Parietal lobe (tissue), 2 donors: ENCODE measurements around the gene STXBP2. TPM values are rescaled to one million over a fixed set of nuclear protein-coding genes. Genes with fewer than 3 reads are reported as not detected.

Experiments used
- small RNA-seq: library from RNA; depleted of rRNA; stranded (forward); fragments of <200 nt; gene quantifications from one replicate; pipeline ENCODE3, GENCODE V24; 2014; ENCODE audit warnings: low replicate concordance
- total RNA-seq: library from RNA; depleted of rRNA; stranded (reverse); fragments of >200 nt; gene quantifications from one replicate; pipeline ENCODE4 v1.2.3, GENCODE V29; 2014

STXBP2 gene
- total RNA-seq: 3.4 TPM

DNA sequence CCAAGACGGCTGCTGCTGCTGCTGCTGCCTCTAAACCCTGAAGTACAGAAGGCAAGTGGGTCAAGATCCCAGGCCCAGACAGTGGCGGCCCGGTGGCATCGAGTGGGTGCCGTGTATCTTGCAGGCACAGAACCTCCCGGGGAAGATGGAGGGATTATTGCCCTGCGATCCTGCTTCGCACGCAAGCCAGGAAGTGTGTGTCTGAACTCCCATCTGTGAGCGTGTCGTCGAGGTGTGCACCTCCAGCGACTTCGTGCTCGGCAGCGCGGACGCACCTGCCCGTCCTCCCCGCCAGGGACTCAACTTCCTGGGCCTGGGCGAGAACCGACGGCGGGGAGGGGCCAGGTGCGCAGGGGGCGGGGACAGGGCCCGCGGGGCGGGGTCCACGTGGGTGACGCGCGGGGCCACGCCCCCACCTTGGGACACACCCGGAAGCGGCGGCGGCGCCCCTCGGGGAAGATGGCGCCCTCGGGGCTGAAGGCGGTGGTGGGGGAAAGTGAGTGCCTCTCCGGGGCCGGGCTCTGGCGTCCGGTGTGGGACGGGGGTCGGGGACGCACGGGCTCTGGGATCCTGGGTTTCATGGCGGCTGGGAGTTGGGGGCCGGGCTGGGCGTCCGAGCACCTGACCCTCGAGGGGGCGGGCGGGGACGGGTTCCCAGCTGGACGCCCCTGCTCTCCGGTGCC lies at the start of gene STXBP2:
STXBP2 (plus strand) TSS at position 420 of the 683 bp plus-strand sequence; CDS start at position 460, 40 bp downstream.

DNA sequence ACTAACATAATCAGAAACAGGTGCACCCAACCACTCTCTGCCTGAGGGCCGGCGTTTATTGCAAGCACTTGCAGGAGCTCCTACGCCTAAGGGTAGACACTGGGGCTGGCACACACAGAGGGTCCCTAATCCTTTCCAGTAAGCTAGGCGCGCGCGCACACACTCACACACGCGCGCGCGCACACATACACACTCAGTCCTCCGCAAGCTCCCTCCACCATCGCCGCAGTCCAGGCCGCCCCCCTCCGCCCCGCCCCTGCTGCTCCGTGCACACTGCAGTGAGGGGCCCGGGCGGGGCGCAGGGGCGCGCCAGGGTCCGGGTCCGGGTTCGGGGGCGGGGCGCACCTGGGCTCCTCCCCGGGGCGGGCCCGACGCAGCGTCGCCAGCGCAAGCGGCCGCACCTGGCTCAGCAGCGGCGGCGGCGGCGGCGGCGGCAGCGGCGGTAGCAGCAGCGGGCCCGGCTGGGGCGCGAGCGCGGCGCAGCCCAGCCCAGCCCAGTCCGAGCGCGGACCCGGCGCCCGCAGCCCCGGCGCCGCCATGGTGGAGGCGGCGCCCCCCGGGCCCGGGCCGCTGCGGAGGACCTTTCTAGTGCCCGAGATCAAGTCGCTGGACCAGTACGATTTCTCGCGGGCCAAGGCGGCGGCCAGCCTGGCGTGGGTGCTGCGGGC lies 41.3 kb upstream of the STXBP2 start, which contains the start of gene CAMSAP3:
CAMSAP3 (plus strand) TSS at position 398 of the 668 bp plus-strand sequence; CDS start at position 538, 140 bp downstream.

DNA sequence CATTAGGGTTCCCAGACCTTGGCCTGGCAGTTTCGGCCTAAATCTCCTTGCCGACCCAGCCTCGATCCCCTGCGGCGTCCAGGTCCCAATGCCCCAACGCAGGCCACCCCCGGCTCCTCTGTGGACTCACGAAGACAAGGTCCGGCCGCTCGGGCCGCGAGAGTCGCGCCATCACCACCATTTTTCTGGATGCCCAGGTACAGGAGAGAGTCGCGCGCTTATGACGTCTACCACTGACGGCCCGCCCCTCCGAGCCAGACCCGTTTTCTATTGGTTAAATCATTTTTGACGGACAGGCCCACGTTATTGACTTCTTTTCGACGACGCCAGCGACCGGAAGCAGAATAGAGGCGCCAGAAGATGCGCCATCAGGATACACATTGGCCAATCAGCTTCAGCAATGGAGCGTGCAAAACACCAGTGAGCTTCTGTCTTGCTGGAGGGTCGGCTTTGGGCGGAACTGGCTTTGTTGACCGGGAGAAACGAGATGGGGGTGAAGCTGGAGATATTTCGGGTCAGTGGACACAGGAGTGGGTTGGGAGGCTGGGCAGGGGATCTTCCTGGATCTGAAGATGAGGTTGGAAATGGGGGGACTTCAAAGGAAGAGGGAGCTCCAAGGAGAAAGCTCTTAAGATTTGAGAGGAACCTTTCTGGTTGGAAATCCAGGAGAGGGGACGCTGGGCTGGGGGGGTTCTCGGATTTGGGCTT lies 7.4 kb upstream of the STXBP2 start, which contains the start of the genes PET100 and XAB2:
PET100 (plus strand) TSS at position 447 of the 708 bp plus-strand sequence; CDS start at position 488, 41 bp downstream.
XAB2 (minus strand) TSS at position 199 of the 708 bp plus-strand sequence; CDS start at position 181, 18 bp downstream.

DNA sequence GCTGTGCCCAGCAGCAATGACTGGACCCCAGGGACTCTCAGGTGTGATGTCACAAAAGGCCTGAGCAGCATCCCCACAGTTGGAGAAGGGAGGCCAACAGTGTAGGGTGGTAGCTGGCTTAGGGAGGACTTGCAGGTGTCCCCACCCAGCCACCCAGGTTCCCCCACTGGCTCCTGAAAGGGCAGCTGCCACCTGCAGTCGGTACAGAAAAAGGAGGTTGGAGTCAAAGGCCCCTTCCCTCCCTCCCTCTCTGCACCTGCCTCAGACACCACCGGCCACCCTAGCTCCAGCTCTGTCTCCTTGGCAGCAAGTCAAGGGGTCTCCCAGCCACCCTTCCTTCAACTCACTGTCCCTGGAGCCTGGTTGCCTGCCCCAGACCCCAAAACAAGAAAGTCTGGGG lies 3.2 kb upstream of the STXBP2 start, which contains the start of gene PCP2:
PCP2 (minus strand) TSS at position 22 of the 400 bp plus-strand sequence. CDS start 262 bp downstream, outside the sequence.

DNA sequence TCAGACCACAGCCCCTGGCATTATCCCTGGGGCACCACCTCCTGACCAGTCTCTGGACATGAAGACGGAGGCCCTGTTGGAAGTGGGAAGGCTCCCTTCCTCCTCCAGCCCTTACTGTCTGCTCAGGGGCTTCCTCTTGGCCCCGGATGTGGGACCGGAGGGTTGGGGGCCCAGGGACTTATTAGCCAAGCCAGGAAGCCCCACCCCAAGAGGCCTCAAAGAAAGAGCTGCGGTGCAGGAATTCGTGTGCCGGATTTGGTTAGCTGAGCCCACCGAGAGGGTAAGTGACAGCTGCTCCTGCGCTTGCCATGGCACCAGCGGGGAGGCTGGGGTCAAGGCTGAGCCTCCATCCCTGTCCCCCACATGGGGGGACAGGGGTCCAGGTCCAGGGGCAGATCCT lies 31.9 kb downstream of the STXBP2 start, which contains the start of gene RETN:
RETN (plus strand) TSS at position 208 of the 400 bp plus-strand sequence. CDS start 278 bp downstream, outside the sequence.

DNA sequence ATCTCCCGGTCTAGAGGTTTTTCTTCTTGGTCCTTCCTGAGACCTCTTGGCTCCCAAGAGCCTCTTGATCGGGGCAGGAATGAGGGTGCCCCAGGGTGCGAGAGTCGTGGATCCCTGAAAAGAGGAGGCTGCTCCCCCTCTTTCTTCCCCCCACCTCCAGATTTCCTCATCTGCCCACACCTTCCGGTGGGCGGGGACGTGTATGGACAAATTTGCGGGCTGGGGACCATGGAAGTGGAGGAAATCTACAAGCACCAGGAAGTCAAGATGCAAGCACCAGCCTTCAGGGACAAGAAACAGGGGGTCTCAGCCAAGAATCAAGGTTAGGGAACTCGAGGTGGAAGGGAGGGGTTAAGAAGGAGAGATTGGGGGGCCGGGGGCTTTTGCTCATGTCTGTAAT lies 39.9 kb downstream of the STXBP2 start, which contains the start of gene MCEMP1:
MCEMP1 (plus strand) TSS at position 237 of the 400 bp plus-strand sequence; CDS start at position 268, 31 bp downstream.

DNA sequence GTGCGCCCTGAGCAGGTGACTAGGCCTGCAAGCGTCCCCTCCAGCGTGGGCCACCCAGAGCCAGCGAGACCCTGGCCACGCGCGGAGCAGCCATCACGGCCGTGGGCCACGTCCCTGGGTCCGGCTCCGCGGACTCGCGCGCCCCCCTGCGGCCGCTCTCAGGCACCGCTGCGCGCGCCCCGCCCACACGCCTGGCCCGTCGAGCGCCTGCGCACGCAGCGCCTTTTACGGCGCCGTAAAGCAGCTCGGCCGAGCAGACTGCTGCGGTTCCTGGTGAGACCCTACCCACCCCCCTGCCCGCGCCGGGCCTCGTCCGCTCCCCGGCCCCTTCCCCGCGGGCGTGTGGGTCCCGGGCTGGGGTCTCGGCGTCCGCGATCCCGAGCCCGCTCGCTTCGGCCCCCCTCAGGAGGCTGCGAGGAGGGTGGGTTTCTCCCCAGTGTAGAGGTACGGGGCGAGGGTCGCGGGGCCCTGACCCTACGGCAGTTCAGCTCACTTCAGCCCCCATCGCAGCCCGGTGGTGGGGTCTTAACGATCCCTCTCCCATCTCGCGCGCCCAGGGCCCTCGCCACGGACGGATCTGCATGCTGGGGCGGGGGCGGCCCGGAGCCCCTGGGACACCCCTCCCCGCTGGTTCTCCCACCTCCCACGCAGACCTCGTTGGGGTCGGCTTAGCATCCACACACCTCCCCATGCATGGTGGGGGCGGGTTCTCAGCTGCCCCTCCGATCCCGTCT lies 43.9 kb downstream of the STXBP2 start, which contains the start of gene TRAPPC5:
TRAPPC5 (plus strand) TSS at position 228 of the 734 bp plus-strand sequence. CDS start 1,421 bp downstream, outside the sequence.

Small RNA genes within 50 kb of the gene (small RNA-seq; reads per million reads assigned to genes)
- not detected for gene MIR6792

Other genes with a start within 250 kb of the STXBP2 start
- gene PEX11G, start 148.1 kb upstream of the STXBP2 start, total RNA-seq: 0.94 TPM
- 14.7 TPM for gene ZNF358, start 121.0 kb upstream of the STXBP2 start, total RNA-seq
- 13.1 TPM for gene MCOLN1, start 114.5 kb upstream of the STXBP2 start, total RNA-seq
- 57.9 TPM for gene PNPLA6, start 101.4 kb upstream of the STXBP2 start, total RNA-seq
- 28.2 TPM for gene CAMSAP3, start 41.2 kb upstream of the STXBP2 start, total RNA-seq
- gene XAB2, start 7.6 kb upstream of the STXBP2 start, total RNA-seq: 32.9 TPM
- 23.2 TPM for gene PET100, start 7.3 kb upstream of the STXBP2 start, total RNA-seq
- not detected for gene PCP2, start 3.4 kb upstream of the STXBP2 start, total RNA-seq
- not detected for gene RETN, start 31.9 kb downstream of the STXBP2 start, total RNA-seq
- not detected for gene MCEMP1, start 40.0 kb downstream of the STXBP2 start, total RNA-seq
- 13.1 TPM for gene TRAPPC5, start 43.7 kb downstream of the STXBP2 start, total RNA-seq
- not detected for gene FCER2, start 65.0 kb downstream of the STXBP2 start, total RNA-seq
- gene CLEC4G, start 95.0 kb downstream of the STXBP2 start, total RNA-seq: not detected
- gene CD209, start 110.4 kb downstream of the STXBP2 start, total RNA-seq: not detected
- gene CLEC4M, start 126.1 kb downstream of the STXBP2 start, total RNA-seq: not detected
- 57.0 TPM for gene EVI5L, start 193.1 kb downstream of the STXBP2 start, total RNA-seq
- gene PRR36, start 237.3 kb downstream of the STXBP2 start, total RNA-seq: 6.6 TPM